Gastrocnemius medialis (tissue), 4 donors: ENCODE data around the gene ZNF124. TPM values are rescaled to one million over a fixed set of nuclear protein-coding genes. Genes with fewer than 3 reads are reported as not detected.

Experiments used
- ATAC-seq, 2 donors: fragments of 150-250 bp; one replicate each; pipeline ENCODE4 v1.9.1; 2016
- DNase-seq, 2 donors: peaks; one replicate each; pipeline ENCODE4 v3.0.0-alpha.2; 2019
- H3K27ac ChIP-seq, 4 donors: fragments of 200-600 bp; sonication (generic); 1 replicate in 1 of 4; 2 replicates in 3 of 4; pipeline ENCODE4 v1.5.1; 2016 to 2018; ENCODE audit warnings: mild to moderate bottlenecking in 2 of 4, moderate library complexity in 1 of 4
- H3K27me3 ChIP-seq, 3 donors: fragments of 200-600 bp; sonication (generic) in 2 of 3; 1 replicate in 1 of 3; 2 replicates in 2 of 3; pipeline versions ENCODE4 v1.5.1 to v1.6.0; 2016 to 2019; ENCODE audit warnings: mild to moderate bottlenecking in 1 of 3, moderate library complexity in 1 of 3
- H3K36me3 ChIP-seq, 2 donors: fragments of 200-600 bp; sonication (generic) in 1 of 2; one replicate each; pipeline ENCODE4 v1.5.1; 2017 to 2018
- H3K4me1 ChIP-seq, 2 donors: fragments of 200-600 bp; sonication (generic) in 1 of 2; one replicate each; pipeline ENCODE4 v1.5.1; 2016 to 2017; ENCODE audit warnings: mild to moderate bottlenecking in 2 of 2
- H3K4me3 ChIP-seq, 4 donors: fragments of 200-600 bp; sonication (generic) in 3 of 4; 1 replicate in 1 of 4; 2 replicates in 3 of 4; pipeline ENCODE4 v1.5.1; 2016 to 2019; ENCODE audit warnings: mild to moderate bottlenecking in 2 of 4
- H3K9me3 ChIP-seq, 3 donors: fragments of 200-600 bp; sonication (generic) in 2 of 3; 1 replicate in 1 of 3; 2 replicates in 2 of 3; pipeline ENCODE4 v1.5.1; 2016 to 2019
- CTCF ChIP-seq, 5 experiments: fragments of 450-650 bp in 3 of 5; fragments of 200-600 bp in 2 of 5; sonication (generic) in 2 of 5; IDR thresholded peaks in 4 of 5; conservative IDR thresholded peaks in 1 of 5; 1 replicate in 4 of 5; 2 replicates in 1 of 5; pipeline ENCODE4 v1.5.1; 2016 to 2019; ENCODE audit warnings: antibody characterized with exemption in 5 of 5, mild to moderate bottlenecking in 3 of 5, moderate library complexity in 3 of 5
- POLR2A ChIP-seq, 2 donors: fragments of 450-650 bp; IDR thresholded peaks; one replicate each; pipeline ENCODE4 v1.6.1; 2017; ENCODE audit warnings: antibody characterized with exemption in 2 of 2, mild to moderate bottlenecking in 2 of 2, moderate library complexity in 2 of 2
- in situ Hi-C, 4 donors: fragments of 200-750 bp; cut with MboI; loops; one replicate each; pipeline versions ENCODE4 v1.15.0 to v1.8.0; 2017; ENCODE audit warnings: low sequenced_read_pairs in 4 of 4
- intact Hi-C: fragments of 100-400 bp; cut with DNase I; formaldehyde crosslinking; loops from one replicate; pipeline ENCODE4 v1.15.1; 2023; ENCODE audit warnings: low total_unique reads
- total RNA-seq, 4 donors: library from RNA; depleted of rRNA; stranded (reverse); fragments of >200 nt; gene quantifications; one replicate each; pipeline versions ENCODE4 v1.1.0 to v1.2.3, GENCODE V29; 2016

Gene ZNF124
- total RNA-seq, 4 donors from 2014 or later: 5.4 to 10.3 (median 7.1) TPM

- DNase-seq (no peak), ATAC-seq (no peak)
- Histone ChIP-seq H3K36me3 (peaks cover 0 to 8% of the 10 kb centered on the region in 2 donors), H3K4me3 (peak overlapping the region in 3 of 4 donors; percentile 7 to 90 (median 73)), H3K27me3 (no peaks in the 10 kb centered on the region), H3K9me3 (no peaks in the 10 kb centered on the region), H3K27ac (peak overlapping the region in 1 of 4 donors; percentile 77), H3K4me1 (peaks cover 16 to 18% of the 10 kb centered on the region in 2 donors)
- intact Hi-C loops (no loop called here), in situ Hi-C loops (no loop called here)
- TF ChIP-seq CTCF (IDR thresholded peaks at IDR 0.05 in 4 of 5, conservative IDR thresholded peaks at IDR 0.05 in 1 of 5) (no peak), POLR2A (IDR thresholded peaks at IDR 0.05) (no peak)
Measured at GRCh38 chr1:247209396-247209795, 37.6 kb upstream of the ZNF124 start.

- in situ Hi-C loops: no loop called here
- no peak overlapping the region for H3K27ac ChIP-seq
Measured at GRCh38 chr1:247204177-247204647, 32.4 kb upstream of the ZNF124 start.

GRCh38 chr1:247198781-247199180 is 27.0 kb upstream of the ZNF124 start:
- ATAC-seq (no peak), DNase-seq (no peak)
- H3K4me1 ChIP-seq: no peaks in the 10 kb centered on the region
- H3K4me3 ChIP-seq: no peak overlapping the region
- no peaks in the 10 kb centered on the region for H3K27me3 ChIP-seq
- H3K36me3 ChIP-seq: peaks cover 0 to 54% of the 10 kb centered on the region in 2 donors
- in situ Hi-C loops (no loop called here), intact Hi-C loops (no loop called here)
- H3K9me3 ChIP-seq: no peaks in the 10 kb centered on the region
- TF ChIP-seq CTCF (IDR thresholded peaks at IDR 0.05 in 4 of 5, conservative IDR thresholded peaks at IDR 0.05 in 1 of 5): no peak
- H3K27ac ChIP-seq: no peak overlapping the region

More at GRCh38 chr1:247204177-247204647, 32.4 kb upstream of the ZNF124 start:
- H3K36me3 ChIP-seq: peaks cover 0 to 15% of the 10 kb centered on the region in 2 donors
- no peak overlapping the region for H3K4me3 ChIP-seq
- no peaks in the 10 kb centered on the region for H3K9me3 ChIP-seq
- intact Hi-C loops: no loop called here
- no peak for TF ChIP-seq POLR2A (IDR thresholded peaks at IDR 0.05)
- TF ChIP-seq CTCF (IDR thresholded peaks at IDR 0.05 in 4 of 5, conservative IDR thresholded peaks at IDR 0.05 in 1 of 5): no peak
- H3K4me1 ChIP-seq: peaks cover 4 to 7% of the 10 kb centered on the region in 2 donors
- DNase-seq: no peak
- no peaks in the 10 kb centered on the region for H3K27me3 ChIP-seq
- no peak for ATAC-seq

- intact Hi-C loops (no loop called here), in situ Hi-C loops (no loop called here)
- ATAC-seq (no peak), DNase-seq (no peak)
- H3K27ac ChIP-seq: no peak overlapping the region
- H3K36me3 ChIP-seq: peaks cover 0 to 86% of the 10 kb centered on the region in 2 donors
- H3K9me3 ChIP-seq: peaks cover 3 to 24% (median 11%) of the 10 kb centered on the region in 3 donors
- TF ChIP-seq CTCF (IDR thresholded peaks at IDR 0.05 in 4 of 5, conservative IDR thresholded peaks at IDR 0.05 in 1 of 5) (no peak), POLR2A (IDR thresholded peaks at IDR 0.05) (no peak)
- no peaks in the 10 kb centered on the region for H3K27me3 ChIP-seq
- H3K4me3 ChIP-seq: no peak overlapping the region
- no peaks in the 10 kb centered on the region for H3K4me1 ChIP-seq
Measured at GRCh38 chr1:247193958-247194357, 22.1 kb upstream of the ZNF124 start.
